HepG2 (cell line): Measurements from ENCODE around the gene SMIM45.

Experiments used
- ATAC-seq: fragments of 200-7000 bp; cut with Tn5 transposase; 3 replicates; pipeline ENCODE4 v1.9.1; 2020; ENCODE audit warnings: mild to moderate bottlenecking, moderate library complexity
- BruUV-seq: library from RNA; stranded (reverse); fragments of 400-500 nt; replicated peaks from 2 replicates; lab custom pipeline; 2021; lab: Mats Ljungman, UMichigan
- CTCF ChIA-PET: fragments of 300-600 bp; formaldehyde crosslinking; extraction: SDS; loops from one replicate; lab custom pipeline; 2021; ENCODE audit warnings: low total read pairs, inconsistent platforms, low intra/inter-chr PET ratio; lab: Yijun Ruan, JAX
- POLR2A ChIA-PET: fragments of 350-600 bp; sonication (Branson Sonifier 250); formaldehyde crosslinking; loops from one replicate; lab custom pipeline; 2020; ENCODE audit warnings: antibody characterized with exemption, inconsistent platforms; lab: Yijun Ruan, JAX
- DNase-seq: peaks from one replicate; pipeline ENCODE4 v3.0.0-alpha.2; 2015; ENCODE audit warnings: low spot score
- FAIRE-seq: peaks from 3 replicates; lab custom pipeline; 2011; peaks lifted over from hg19 to GRCh38; lab: Jason Lieb, UNC
- H2AFZ ChIP-seq: one replicate; pipeline ENCODE4 v1.6.1; 2011; ENCODE audit warnings: low read length, inconsistent platforms
- H3K27ac ChIP-seq: fragments of 300-600 bp; 3 replicates; pipeline ENCODE4 v1.8.0; 2011; ENCODE audit warnings: mixed run types, mild to moderate bottlenecking, mixed read lengths, low read length, inconsistent platforms; ENCODE audit not compliant: insufficient read depth; ENCODE audit errors: extremely low read length
- H3K27me3 ChIP-seq, 2 experiments: fragments of 200-600 bp in 1 of 2; 2 replicates in 1 of 2; 3 replicates in 1 of 2; pipeline versions ENCODE4 v1.6.0 to v1.8.0; 2011; ENCODE audit warnings: low read length in 2 of 2, mild to moderate bottlenecking in 2 of 2, moderate library complexity in 2 of 2, inconsistent platforms in 1 of 2; ENCODE audit not compliant: insufficient read depth in 2 of 2, control insufficient read depth in 1 of 2
- H3K36me3 ChIP-seq, 2 experiments: fragments of 200-600 bp in 1 of 2; replicated peaks in 1 of 2; 2 replicates in 1 of 2; 3 replicates in 1 of 2; pipeline versions ENCODE4 v1.5.1 to v1.8.0; 2011; ENCODE audit warnings: low read length in 2 of 2, inconsistent platforms in 1 of 2; ENCODE audit not compliant: insufficient read depth in 2 of 2, control insufficient read depth in 1 of 2
- H3K4me1 ChIP-seq: 2 replicates; pipeline ENCODE4 v1.5.1; 2012; ENCODE audit warnings: low read length, inconsistent platforms; ENCODE audit not compliant: insufficient read depth
- H3K4me2 ChIP-seq: 2 replicates; pipeline ENCODE4 v1.6.0; 2011; ENCODE audit warnings: low read depth, low read length, inconsistent platforms
- H3K4me3 ChIP-seq, 3 experiments: fragments of 200-600 bp in 1 of 3; sonication (generic), shearing (Covaris generic) in 1 of 3; replicated peaks in 1 of 3; 2 replicates each; pipeline ENCODE4 v1.5.1; 2011 to 2016; ENCODE audit warnings: low read length in 3 of 3, inconsistent platforms in 2 of 3, low read depth in 2 of 3, mild to moderate bottlenecking in 2 of 3, control low read depth in 1 of 3, mixed read lengths in 1 of 3; ENCODE audit not compliant: insufficient read depth in 1 of 3
- H3K79me2 ChIP-seq: one replicate; pipeline ENCODE4 v1.6.1; 2011; ENCODE audit warnings: low read length, inconsistent platforms; ENCODE audit not compliant: insufficient read depth
- H3K9ac ChIP-seq: 2 replicates; pipeline ENCODE4 v1.6.0; 2011; ENCODE audit warnings: mild to moderate bottlenecking, low read depth, low read length, inconsistent platforms; ENCODE audit not compliant: insufficient read depth
- H3K9me3 ChIP-seq: 2 replicates; pipeline ENCODE4 v1.5.1; 2012; ENCODE audit warnings: mild to moderate bottlenecking, low read length
- H4K20me1 ChIP-seq: 2 replicates; pipeline ENCODE4 v1.6.0; 2011; ENCODE audit warnings: inconsistent platforms, mild to moderate bottlenecking, low read length, moderate library complexity; ENCODE audit not compliant: insufficient read depth
- ATM ChIP-seq: fragments of 450-650 bp; IDR thresholded peaks from 2 replicates; pipeline ENCODE4 v1.7.1; 2017; ENCODE audit warnings: mild to moderate bottlenecking, borderline replicate concordance
- GATA4 ChIP-seq: sonication (generic); IDR thresholded peaks from 2 replicates; pipeline ENCODE4 v1.6.1; 2016; ENCODE audit warnings: antibody characterized with exemption, low read depth, borderline replicate concordance
- GFI1 ChIP-seq: sonication (generic); formaldehyde crosslinking; IDR thresholded peaks from 2 replicates; pipeline ENCODE4 v1.5.0; 2020; ENCODE audit warnings: missing genetic modification reagents, mild to moderate bottlenecking, borderline replicate concordance
- MBNL3 ChIP-seq: fragments of 250-450 bp; sonication (Bioruptor Pico); conservative IDR thresholded peaks from 2 replicates; pipeline ENCODE4 v1.8.0; 2022; ENCODE audit warnings: mild to moderate bottlenecking, inconsistent platforms
- SOX13 ChIP-seq, 3 experiments: fragments of 450-650 bp in 1 of 3; sonication (generic) in 1 of 3; formaldehyde crosslinking in 1 of 3; IDR thresholded peaks in 2 of 3; conservative IDR thresholded peaks in 1 of 3; 2 replicates each; pipeline versions ENCODE4 v1.5.0 to v1.6.1; 2016 to 2020; ENCODE audit warnings: antibody characterized with exemption in 1 of 3, mild to moderate bottlenecking in 1 of 3, missing compliant biosample characterization in 1 of 3, missing genetic modification reagents in 1 of 3, moderate library complexity in 1 of 3
- TEAD3 ChIP-seq: optimal IDR thresholded peaks from 2 replicates; pipeline ENCODE3; 2016; ENCODE audit warnings: borderline replicate concordance
- ZFAT ChIP-seq: sonication (generic); formaldehyde crosslinking; conservative IDR thresholded peaks from 2 replicates; pipeline ENCODE4 v1.8.1; 2023; ENCODE audit warnings: missing genetic modification reagents, inconsistent platforms
- ZNF317 ChIP-seq: sonication (generic); formaldehyde crosslinking; IDR thresholded peaks from 2 replicates; pipeline ENCODE4 v1.5.0; 2020; ENCODE audit warnings: mild to moderate bottlenecking, missing genetic modification reagents
- ZNF547 ChIP-seq: sonication (generic); formaldehyde crosslinking; IDR thresholded peaks from 2 replicates; pipeline ENCODE4 v1.5.1; 2020; ENCODE audit warnings: mild to moderate bottlenecking, missing genetic modification reagents
- ZNF678 ChIP-seq: sonication (generic); formaldehyde crosslinking; IDR thresholded peaks from 2 replicates; pipeline ENCODE4 v1.4.0; 2020; ENCODE audit warnings: mild to moderate bottlenecking, missing genetic modification reagents
- ZNF747 ChIP-seq: sonication (generic); formaldehyde crosslinking; IDR thresholded peaks from 2 replicates; pipeline ENCODE4 v1.8.1; 2023; ENCODE audit warnings: missing genetic modification reagents, mild to moderate bottlenecking, borderline replicate concordance
- WGBS: methylation state at CpG from one replicate; pipeline ENCODE4 v1.1.6; 2017; ENCODE audit warnings: low lambda C conversion rate; 5-methylcytosine and 5-hydroxymethylcytosine counted together
- in situ Hi-C: cut with HindIII; loops from 2 replicates; pipeline ENCODE4 v1.10.0; 2017; ENCODE audit warnings: low pct_unique_long_range_greater_than_20kb; ENCODE audit not compliant: extremely low pct_ligation_motif_present
- intact Hi-C: fragments of 100-400 bp; cut with micrococcal nuclease; formaldehyde crosslinking; loops from one replicate; pipeline ENCODE4 v1.10.0; 2022; ENCODE audit not compliant: unreplicated experiment
- TF ChIP-seq, protein P1 (sequence below): sonication (generic); formaldehyde crosslinking; conservative IDR thresholded peaks from 2 replicates; pipeline ENCODE4 v1.5.0; 2020; ENCODE audit warnings: missing genetic modification reagents

SMIM45 gene

DNA sequence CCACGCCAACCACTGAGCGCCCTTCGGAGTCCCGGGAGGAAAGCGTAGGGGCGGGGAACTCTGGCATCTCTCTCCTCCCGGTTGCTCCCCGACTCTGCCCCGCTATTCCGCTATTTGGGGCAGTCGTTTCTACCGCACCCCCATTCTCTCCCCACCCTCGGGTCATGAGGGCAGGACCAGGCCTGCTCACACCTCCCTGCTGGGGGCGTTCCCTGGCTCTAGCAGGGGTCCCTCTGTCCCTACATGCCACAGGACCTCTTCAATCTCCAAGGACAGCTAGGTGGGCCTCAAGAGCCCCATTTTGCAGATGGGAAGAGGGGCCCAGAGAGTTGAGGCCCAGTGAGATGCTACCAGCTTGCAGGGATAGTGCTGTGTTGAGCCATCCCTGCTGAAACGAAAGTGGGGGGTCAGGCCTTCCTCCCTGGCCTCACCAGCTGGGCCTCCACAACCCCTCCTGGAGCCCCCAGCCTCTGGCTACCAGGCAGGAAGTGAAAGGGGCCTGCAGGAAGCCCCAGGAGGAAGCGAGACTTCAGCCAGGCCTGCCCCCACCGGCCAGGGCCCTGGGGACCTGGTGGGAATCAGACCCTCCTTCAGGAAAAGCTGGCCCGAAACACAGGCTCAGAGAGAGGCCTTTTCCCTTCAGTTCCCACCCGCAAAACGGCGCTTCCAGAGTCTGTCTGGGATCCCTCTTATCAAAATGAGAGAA is 31.5 kb upstream of the SMIM45 start:
- BruUV-seq: no TSS peak
- Histone ChIP-seq H3K9ac (no peak overlapping the region), H3K4me3 (no peak overlapping the region), H2AFZ (no peak overlapping the region), H3K27me3 (peaks cover 7 to 61% of the 10 kb centered on the region in 2 experiments), H4K20me1 (peaks cover 4% of the 10 kb centered on the region; the same call in 1 of the 2 replicates), H3K27ac (no peak overlapping the region), H3K4me2 (no peak overlapping the region), H3K4me1 (peaks cover 46% of the 10 kb centered on the region), H3K36me3 (no peaks in the 10 kb centered on the region), H3K79me2 (no peaks in the 10 kb centered on the region), H3K9me3 (no peaks in the 10 kb centered on the region)
- ATAC-seq (no peak), DNase-seq (no peak), FAIRE-seq (no peak)
- ChIA-PET POLR2A (no interaction called here), CTCF (no interaction called here)
- TF ChIP-seq MBNL3 (no peak), ZNF317 (CRISPR knock-in tag) (no peak), ZFAT (no peak), TEAD3 (CRISPR knock-in tag) (no peak), SOX13 (IDR thresholded peaks at IDR 0.05) (no peak), SOX13 (CRISPR knock-in tag; conservative IDR thresholded peaks at IDR 0.05 in 1 of 2, IDR thresholded peaks at IDR 0.05 in 1 of 2) (no peak), ZNF678 (CRISPR knock-in tag) (no peak), ATM (no peak), ZNF747 (CRISPR knock-in tag) (no peak), ZNF547 (CRISPR knock-in tag) (no peak), GATA4 (no peak), GFI1 (CRISPR knock-in tag) (no peak)
- TF ChIP-seq, protein P1, sequence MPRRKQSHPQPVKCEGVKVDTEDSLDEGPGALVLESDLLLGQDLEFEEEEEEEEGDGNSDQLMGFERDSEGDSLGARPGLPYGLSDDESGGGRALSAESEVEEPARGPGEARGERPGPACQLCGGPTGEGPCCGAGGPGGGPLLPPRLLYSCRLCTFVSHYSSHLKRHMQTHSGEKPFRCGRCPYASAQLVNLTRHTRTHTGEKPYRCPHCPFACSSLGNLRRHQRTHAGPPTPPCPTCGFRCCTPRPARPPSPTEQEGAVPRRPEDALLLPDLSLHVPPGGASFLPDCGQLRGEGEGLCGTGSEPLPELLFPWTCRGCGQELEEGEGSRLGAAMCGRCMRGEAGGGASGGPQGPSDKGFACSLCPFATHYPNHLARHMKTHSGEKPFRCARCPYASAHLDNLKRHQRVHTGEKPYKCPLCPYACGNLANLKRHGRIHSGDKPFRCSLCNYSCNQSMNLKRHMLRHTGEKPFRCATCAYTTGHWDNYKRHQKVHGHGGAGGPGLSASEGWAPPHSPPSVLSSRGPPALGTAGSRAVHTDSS (CRISPR knock-in tag): no peak
- intact Hi-C loops (no loop called here), in situ Hi-C loops (no loop called here)
- 51% methylated on average over 10 of the region's 21 CpGs for WGBS
